T-helper 1 cell treated with Interleukin-12 subunit alpha and Interleukin-12 subunit beta and Interleukin-4 antibody, amounts not matched to agents 30 ng/mL and 1 ng/mL, for 36 hours (primary cell): ENCODE measurements around the gene TRPM7. TPM values are rescaled to one million over a fixed set of nuclear protein-coding genes. Genes with fewer than 3 reads are reported as not detected.
"Not testable (repeated sequence)": the region's sequence is repeated elsewhere in the genome, so short reads cannot be mapped to it uniquely, and the experiment has no call there.

Experiments used
- intact Hi-C: fragments of 100-400 bp; cut with micrococcal nuclease; formaldehyde crosslinking; loops from one replicate; pipeline ENCODE4 v1.15.1; 2024
- total RNA-seq: library from RNA; stranded (reverse); gene quantifications from 2 replicates; pipeline ENCODE4 v1.2.3, GENCODE V29; 2022

The TRPM7 gene
- total RNA-seq, 1 donor from 2014 or later = 45.0 TPM

DNA sequence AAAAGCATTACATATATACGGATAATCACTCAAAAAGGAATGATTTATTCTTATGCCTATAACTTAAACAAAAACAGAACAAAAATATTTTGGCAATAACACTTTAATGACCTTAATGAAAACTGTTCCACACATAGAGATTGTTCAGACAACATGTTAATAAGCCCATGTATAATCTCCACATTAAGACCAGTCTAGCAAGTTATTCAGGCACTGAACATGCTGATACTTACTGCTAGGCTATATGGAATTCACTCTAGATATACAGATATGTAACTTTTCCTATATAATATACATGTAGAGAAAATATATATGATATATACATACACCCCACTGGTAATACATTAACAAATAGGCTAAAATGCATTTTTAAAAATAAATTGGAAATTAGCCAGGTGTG, 96.3 kb downstream of the TRPM7 start:
- intact Hi-C loops = loop anchor here (5.0 kb wide), 1 partner anchor 317 kb away; the partner anchor contains the start of gene AP4E1

DNA sequence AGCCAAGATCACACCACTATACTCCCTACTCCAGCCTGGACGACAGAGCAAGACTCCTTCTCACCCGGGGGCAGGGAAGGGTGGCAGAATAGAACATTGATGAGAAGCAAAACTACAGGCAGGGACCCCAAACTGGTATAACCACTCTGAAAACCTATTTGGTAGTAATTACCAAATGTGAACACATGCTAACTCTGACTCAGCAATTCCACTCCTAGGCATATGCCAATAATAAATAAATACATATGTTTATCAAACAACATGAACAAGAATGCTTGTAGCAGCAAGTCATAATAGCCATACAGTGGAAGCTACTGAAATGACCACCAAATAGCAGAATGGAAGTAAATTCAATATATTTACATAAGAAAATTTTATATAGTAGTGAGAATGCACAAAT, 109.1 kb downstream of the TRPM7 start:
- intact Hi-C loops = no loop called here

- intact Hi-C loops = no loop called here
These were observed 110.4 kb downstream of the TRPM7 start for GRCh38 chr15:50576166-50576565.

DNA sequence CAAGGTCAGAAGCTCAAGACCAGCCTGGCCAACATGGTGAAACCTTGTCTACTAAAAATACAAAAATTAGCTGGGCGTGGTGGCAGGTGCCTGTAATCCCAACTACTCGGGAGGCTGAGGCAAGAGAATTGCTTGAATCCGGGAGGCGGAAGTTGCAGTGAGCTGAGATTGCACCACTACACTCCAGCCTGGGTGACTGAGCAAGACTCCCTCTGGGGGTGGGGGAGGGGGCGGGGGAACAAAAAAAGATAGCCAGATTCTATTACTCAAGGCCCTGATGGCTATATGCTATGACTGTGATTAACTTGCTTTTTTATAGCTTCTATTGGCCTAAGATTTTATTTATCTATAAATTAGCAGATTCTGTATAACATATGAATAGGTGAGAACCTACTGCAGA, 112.8 kb downstream of the TRPM7 start:
- intact Hi-C loops = not testable (repeated sequence)

- intact Hi-C loops = loop anchor here (5.0 to 10.0 kb wide), 2 partner anchors 54 to 321 kb away; no protein-coding TSS in a partner anchor
These were observed 122.8 kb downstream of the TRPM7 start for GRCh38 chr15:50563756-50564155.

- intact Hi-C loops = loop anchor here (5.0 to 10.0 kb wide), 2 partner anchors 54 to 322 kb away; no protein-coding TSS in a partner anchor
These were observed 123.6 kb downstream of the TRPM7 start for GRCh38 chr15:50562735-50563640.

GRCh38 chr15:50558012-50558411, 128.6 kb downstream of the TRPM7 start:
- intact Hi-C loops = loop anchor here (10.0 kb wide), 1 partner anchor 63 kb away; no protein-coding TSS in a partner anchor

DNA sequence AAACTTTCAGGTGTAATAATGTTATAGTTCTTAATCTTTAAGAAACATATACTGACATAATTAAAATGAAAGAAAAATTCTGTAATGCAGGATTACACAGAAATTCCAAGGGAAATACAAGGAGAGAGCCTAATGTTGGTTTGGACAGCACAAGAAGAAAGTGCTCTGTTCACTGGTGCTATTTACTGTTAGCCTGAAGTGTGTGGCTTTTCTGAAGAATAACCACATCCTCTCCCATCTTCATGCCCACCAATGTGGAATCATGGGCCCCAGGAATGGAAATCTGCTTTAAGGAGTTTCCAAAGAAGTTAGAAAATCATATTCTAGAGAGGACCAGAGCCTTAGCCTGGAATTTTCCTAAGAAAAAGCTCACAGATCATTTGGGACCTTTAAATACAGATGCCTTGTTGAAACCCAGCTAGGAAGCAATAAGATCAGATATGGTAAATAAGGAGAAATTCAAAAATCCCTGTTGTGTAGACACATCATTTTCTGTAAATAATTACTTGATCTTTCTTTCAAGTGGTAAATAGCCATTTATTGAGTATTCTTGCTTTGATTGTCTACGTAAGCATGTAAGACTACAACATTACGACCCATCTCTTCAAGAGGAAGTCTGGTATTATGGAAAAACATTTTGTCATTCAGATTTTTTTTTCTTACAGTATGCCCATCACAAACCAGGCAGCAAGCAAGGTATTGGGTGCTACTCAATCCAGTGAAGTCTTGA, 129.8 kb downstream of the TRPM7 start:
- intact Hi-C loops = loop anchor here (10.0 kb wide), 1 partner anchor 62 kb away; no protein-coding TSS in a partner anchor

DNA sequence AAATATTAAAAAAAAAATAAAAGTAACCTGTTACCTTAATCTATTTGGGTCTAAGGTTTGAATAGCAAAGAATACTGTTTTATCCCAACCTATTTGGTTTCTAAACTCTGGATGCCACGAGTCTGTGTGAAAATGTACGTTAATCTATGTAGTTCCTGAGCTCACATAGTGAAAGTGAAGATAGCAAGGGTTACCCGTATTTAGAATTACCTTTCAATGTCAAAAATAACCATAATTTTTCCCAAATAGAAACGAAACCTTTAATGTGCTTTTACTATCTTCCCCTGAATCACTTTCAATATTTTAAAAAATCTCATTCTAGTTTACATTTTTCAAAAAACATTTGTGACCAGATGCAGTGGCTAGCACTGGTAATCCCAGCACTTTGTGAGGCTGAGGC, 134.4 kb downstream of the TRPM7 start:
- intact Hi-C loops = loop anchor here (10.0 kb wide), 1 partner anchor 57 kb away; no protein-coding TSS in a partner anchor

DNA sequence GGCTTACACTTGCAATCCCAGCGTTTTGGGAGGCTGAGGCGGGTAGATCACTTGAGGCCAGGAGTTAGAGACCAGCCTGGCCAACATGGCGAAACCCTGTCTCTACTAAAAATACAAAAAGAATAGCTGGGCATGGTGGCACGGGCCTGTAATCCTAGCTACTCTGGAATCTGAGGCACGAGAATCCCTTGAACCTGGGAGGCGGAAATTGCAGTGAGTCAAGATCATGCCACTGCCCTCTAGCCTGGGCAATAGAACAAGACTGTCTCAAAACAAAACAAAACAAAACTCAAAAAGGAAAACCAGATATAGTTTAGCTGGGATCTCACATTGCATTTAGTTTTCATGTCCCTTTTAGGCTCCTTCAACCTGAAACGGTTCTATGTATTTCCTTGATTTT, 137.3 kb downstream of the TRPM7 start:
- intact Hi-C loops = no loop called here

DNA sequence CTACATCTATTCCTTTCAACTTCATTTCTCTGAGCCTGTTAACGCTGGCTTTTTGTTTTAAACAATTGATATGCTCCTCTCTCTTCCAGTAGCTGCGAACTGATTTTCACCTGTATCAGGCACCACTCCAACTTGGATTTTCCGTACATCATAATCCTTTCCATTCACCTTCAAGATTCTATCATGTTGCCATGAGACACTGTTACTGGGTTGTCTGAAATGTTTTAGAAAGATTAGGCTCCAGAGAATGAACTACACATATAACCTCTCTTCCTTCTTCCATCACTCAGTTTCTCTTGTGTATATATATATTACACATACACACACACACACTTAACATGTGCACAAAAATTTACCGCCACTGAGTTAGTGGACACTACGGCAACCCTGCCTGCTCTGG, 140.0 kb downstream of the TRPM7 start, which contains the start of gene USP50:
Gene USP50, minus strand, starts transcription at position 101 of the 400 bp plus-strand sequence. CDS start 141 bp downstream, outside the sequence.
- intact Hi-C loops = no loop called here

GRCh38 chr15:50544368-50544767, 142.2 kb downstream of the TRPM7 start:
- intact Hi-C loops = no loop called here

DNA sequence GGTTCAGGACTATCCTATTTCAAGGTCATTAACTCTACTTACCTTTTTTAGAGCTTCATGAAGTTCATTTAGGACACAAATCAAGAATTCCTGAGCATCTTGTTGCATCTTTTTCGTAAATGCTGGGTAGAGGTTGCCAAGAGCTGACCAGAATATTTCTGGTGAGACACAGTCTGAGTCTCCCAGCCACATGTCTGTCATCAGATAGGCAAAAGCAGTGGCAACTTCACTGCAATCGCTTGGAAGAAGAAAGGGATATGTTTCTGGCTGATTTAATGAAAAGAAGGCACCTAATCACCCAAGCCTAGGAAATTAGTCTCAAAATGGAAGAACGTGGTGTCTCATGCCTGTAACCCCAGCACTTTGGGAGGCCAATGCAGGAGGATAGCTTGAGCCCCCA, 143.0 kb downstream of the TRPM7 start:
- intact Hi-C loops = no loop called here

DNA sequence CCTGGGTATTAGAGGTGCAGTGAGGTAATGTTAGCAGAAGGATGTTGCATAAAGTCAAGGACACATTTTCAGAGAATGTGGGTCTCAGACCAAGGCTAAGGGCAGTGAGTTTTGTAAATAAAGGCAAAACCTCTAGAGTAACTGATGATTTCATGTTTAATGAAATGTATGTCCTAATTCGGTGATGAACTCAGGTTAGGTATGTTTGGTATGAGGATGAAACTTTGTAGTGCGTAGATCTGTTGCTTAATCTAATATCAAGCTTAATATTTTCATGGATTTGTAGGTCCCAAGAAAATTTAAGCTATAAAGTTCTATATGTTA, 143.7 kb downstream of the TRPM7 start:
- intact Hi-C loops = no loop called here

- intact Hi-C loops = no loop called here
These were observed 154.8 kb downstream of the TRPM7 start for GRCh38 chr15:50531766-50532165.

- intact Hi-C loops = no loop called here
These were observed 155.4 kb downstream of the TRPM7 start for GRCh38 chr15:50531163-50531562.

- intact Hi-C loops = no loop called here
These were observed 162.7 kb downstream of the TRPM7 start for GRCh38 chr15:50523851-50524251.

DNA sequence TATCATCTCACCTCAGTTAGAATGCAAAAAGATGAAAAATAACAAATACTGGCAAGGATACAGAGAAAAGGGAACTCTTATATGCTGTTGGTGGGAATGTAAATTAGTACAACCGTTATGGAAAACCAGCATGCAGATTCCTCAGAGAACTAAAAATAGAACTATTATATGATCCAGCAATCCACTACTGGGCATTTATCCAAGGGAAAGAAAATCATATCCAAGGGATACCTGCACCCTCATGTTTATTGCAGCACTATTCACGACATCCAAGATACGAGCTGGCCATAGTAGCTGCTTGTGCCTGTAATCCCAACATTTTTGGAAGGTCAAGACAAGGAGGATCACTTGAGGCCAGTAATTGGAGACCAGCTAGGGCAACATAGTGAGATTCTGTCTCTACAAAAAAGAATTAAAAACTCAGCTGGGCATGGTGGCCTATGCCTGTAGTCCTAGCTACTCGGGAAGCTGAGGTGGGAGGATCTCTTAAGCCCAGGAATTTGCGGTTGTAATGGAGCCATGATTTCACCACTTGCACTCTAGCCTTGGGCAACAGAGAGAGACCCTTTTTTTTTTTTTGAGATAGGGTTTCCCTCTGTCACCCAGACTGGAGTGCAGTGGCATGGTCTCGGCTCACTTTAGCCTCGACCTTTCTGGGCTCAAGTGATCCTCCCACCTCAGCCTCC, 166.7 kb downstream of the TRPM7 start:
- intact Hi-C loops = no loop called here

GRCh38 chr15:50513001-50513400, 173.6 kb downstream of the TRPM7 start:
- intact Hi-C loops = no loop called here
